ENCODE results near the gene TMEM168.

Gene TMEM168

DNA sequence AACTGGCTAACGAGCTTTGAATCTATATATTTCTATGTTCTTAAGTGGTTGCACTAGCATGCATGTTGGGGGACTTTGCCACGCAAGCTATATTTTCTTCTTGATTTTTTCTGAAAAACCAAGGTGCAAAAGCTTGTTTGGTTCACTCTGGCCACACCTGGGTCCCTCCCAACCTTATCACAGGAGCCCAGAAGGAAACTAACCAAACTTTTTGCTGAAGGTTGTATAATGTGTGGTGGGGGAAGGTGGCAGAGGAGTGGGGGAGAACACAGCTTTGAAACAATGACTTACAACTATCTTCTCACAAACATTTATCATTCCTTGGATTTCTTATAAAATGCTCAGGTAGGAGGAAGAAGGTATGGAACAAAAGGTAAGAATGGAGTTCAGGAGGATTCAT, 75.3 kb downstream of the TMEM168 start:
- DNase-seq (ENCODE audit: low read depth) = no peak

All from T-helper 22 cell (primary cell).